Ishikawa (cell line): ENCODE results near the gene GLS2.

Experiments used
- TCF12 ChIP-seq: IDR thresholded peaks from 2 replicates; pipeline ENCODE4 v1.6.1; 2012; ENCODE audit warnings: low read depth
- USF1 ChIP-seq: IDR thresholded peaks from 2 replicates; pipeline ENCODE4 v1.6.1; 2012

- no peak for TF ChIP-seq USF1
- TF ChIP-seq TCF12, result no peak
Measured at GRCh38 chr12:56484566-56484965, 3.4 kb downstream of the GLS2 start.
